Measurements from ENCODE around the gene SYNJ1.
"Not testable (repeated sequence)": the region's sequence is repeated elsewhere in the genome, so short reads cannot be mapped to it uniquely, and the experiment has no call there.

The SYNJ1 gene, protein sequence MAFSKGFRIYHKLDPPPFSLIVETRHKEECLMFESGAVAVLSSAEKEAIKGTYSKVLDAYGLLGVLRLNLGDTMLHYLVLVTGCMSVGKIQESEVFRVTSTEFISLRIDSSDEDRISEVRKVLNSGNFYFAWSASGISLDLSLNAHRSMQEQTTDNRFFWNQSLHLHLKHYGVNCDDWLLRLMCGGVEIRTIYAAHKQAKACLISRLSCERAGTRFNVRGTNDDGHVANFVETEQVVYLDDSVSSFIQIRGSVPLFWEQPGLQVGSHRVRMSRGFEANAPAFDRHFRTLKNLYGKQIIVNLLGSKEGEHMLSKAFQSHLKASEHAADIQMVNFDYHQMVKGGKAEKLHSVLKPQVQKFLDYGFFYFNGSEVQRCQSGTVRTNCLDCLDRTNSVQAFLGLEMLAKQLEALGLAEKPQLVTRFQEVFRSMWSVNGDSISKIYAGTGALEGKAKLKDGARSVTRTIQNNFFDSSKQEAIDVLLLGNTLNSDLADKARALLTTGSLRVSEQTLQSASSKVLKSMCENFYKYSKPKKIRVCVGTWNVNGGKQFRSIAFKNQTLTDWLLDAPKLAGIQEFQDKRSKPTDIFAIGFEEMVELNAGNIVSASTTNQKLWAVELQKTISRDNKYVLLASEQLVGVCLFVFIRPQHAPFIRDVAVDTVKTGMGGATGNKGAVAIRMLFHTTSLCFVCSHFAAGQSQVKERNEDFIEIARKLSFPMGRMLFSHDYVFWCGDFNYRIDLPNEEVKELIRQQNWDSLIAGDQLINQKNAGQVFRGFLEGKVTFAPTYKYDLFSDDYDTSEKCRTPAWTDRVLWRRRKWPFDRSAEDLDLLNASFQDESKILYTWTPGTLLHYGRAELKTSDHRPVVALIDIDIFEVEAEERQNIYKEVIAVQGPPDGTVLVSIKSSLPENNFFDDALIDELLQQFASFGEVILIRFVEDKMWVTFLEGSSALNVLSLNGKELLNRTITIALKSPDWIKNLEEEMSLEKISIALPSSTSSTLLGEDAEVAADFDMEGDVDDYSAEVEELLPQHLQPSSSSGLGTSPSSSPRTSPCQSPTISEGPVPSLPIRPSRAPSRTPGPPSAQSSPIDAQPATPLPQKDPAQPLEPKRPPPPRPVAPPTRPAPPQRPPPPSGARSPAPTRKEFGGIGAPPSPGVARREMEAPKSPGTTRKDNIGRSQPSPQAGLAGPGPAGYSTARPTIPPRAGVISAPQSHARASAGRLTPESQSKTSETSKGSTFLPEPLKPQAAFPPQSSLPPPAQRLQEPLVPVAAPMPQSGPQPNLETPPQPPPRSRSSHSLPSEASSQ (N-terminal part only)

DNA sequence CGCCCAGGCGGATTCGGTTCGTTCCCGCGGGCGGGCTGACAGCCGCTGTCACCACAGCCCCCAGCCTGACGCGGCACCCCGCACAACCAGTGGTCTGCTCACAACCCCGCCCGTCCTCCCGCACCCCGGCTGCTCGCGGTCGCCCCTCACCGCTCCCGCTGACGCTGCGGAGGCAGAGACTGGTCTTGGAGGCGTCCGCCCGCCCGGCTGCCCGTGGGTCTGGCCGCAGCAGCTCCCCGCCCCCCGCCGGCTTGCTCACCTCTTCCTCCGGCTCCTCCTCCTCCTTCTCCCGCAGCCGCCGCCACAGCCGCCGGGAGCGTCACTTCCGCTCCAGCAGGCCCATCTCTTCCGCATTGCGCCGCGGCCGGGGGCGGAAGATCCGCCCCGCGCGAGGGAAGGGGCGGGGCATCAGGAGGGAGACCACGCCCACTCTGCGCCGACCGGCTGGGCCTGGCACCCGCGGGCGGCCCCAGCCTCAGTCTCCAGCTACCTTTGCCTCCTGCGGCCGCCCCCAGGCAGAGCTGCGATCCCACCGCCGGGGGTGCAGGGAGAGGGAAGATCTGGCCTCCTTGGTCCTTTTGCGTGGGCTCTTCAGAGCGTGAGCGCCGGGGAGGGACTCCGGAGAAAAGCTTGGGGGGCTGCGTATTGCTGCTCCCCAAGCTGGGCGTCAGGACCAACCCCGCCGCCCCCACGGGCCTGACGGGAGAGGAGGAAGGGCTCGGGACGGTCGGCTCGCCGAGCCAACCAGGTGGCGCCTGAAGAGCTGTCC is at the start of gene SYNJ1:
SYNJ1 (minus strand) TSS at position 327 of the 769 bp plus-strand sequence. CDS start 1,118 bp downstream, outside the sequence.
- DNase-seq (ENCODE audit: low read depth in 2 of 2), result peak; percentile 89 to 90

DNA sequence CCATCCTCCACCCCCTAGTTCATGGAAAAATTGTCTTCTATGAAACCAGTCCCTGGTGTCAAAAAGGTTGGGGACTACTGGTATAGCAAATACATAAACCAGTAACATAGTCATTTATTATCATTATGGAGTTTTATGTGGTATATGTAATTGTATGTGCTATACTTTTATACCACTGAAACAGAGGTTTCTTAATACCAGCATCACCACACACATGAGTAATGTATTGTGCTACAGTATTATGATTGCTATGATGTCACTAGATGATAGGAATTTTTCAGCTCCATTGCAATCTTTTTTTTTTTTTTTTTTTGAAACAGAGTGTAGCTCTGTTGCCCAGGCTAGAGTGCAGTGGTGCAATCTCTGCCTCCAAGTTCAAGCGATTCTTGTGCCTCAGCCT is 49.5 kb upstream of the SYNJ1 start:
- DNase-seq (ENCODE audit: low read depth in 2 of 2), result no peak

DNA sequence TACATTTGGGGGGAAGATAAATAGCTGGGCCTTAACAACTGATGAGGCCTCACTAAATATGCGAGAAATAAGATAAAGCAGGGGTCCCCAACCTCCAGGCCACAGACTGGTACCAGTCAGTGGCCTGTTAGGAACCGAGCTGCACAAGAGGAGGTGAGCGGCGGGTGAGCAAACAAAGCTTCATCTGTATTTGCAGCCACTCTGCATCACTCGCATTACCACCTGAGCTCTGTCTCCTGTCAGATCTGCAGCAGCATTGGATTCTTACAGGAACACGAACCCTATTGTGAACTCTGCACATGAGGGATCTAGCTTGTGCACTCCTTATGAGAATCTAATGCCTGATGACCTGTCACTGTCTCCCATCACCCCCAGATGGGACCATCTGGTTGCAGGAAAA is 48.9 kb upstream of the SYNJ1 start:
- no peak for DNase-seq (ENCODE audit: low read depth in 2 of 2)

DNA sequence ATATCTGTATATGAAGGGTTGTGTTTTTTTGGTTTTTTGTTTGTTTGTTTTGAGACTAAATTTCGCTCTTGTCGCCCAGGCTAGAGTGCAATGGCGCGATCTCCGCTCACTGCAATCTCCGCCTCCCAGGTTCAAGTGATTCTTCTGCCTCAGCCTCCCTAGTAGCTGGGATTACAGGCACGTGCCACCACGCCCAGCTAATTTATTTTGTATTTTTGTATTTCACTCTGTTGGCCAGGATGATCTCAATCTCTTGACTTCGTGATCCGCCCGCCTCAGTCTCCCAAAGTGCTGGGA is 45.2 kb upstream of the SYNJ1 start:
- not testable (repeated sequence) for DNase-seq (ENCODE audit: low read depth in 2 of 2)

DNA sequence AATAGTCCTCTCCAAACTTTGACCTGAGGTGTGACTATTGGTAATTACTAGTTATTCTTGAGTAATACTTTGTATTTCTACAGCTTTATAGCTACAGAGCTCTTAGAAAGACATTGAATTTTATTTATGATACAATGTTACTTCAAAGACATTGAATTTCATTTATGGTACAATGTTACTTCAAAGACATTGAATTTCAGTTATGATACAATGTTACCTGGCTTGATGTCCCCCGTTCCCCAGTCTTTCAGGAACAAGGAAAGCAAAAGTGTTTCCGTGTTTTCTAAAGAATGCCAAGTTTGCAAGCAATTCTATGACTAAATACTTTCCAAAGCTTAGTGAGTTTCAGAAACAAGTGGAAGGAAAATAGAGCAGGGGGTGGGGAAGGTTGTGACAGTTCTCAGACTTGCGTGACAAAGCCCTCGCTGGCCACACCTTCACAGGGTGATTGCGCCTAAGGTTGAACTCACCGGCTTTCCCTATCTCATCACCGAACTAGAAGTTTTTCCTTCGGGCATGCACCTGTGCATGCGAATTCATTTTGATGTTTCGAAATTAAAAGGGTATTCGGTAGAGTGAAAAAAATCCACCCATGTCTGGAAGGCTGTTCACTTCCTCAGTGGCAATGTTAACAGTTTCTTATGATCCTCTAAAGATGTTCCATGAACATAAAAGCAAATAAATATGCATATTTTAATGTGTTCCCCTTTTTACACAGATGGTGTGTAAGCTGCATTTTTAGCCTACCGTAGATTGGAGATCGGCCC is 44.7 kb upstream of the SYNJ1 start:
- peak; percentile 53 to 61 for DNase-seq (ENCODE audit: low read depth in 2 of 2)

DNA sequence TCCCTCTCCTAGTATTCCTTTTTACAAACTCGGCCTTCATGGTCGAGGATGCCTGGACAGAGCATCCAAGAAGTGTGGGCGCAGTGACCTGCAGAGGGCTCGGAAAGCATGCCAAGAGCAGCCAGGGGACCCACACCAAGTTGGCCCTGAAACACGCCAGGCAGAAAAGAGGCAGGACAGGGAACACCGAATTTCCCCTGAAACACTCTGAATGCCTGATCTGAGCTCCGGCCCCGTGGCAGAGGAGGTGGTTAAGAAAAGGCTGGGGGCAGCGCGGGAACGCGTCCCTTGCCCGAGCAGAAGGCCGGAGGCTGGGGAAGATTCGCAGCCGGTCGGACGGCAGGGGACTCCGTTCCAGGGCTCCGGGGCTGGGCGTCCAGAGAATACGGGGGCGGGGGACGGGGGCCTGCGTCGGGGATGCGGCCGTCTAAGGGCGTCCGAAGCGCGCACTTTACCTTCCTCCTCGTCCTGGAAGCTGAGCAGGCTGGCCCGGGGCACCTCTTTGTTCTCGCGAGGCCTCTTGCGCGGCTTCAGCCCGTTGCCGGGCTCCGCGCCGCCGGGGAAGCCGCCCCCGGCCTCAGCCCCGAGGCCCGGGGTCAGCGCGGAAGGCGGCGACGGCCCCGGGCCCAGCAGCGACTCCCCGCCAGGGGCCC is 43.2 kb upstream of the SYNJ1 start:
- peak; percentile 11 to 15 for DNase-seq (ENCODE audit: low read depth in 2 of 2)

DNA sequence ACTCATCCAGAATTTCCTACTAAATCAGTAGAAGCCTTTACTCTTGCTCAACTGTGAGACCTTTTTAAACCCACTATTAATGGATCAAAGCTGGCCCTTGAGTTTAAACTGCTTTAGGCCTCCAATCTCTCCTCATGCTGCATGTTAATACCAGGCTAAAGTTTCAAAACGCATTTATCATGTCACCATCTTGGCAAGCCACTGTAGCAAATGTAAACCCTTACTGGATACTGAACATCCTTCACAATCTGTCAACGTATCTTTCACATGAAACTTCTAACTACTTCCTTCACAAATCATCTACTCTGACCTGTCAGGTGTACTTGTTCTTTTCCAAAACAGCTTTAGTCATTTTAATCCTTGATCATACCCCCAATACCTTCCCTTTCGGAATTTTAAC is 40.7 kb upstream of the SYNJ1 start:
- DNase-seq (ENCODE audit: low read depth in 2 of 2), result no peak

DNA sequence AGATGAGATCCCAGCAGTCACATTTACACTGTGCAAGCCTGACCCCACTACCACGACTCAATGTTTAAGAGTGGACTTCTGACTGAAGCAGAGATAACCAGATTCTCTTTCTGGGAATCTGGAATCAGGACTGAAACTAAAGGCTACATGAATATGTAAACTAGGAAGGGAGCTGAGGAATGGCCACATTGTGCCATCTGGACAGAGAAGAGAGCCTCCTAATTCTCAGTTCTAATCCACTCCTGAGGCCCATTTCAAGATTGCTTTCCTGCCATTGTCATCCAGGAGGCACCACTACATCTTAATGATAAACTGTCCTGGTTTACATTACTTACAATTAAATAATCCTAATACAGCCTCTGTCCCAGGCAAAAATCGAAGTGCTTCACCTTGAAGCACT is 37.2 kb upstream of the SYNJ1 start:
- DNase-seq (ENCODE audit: low read depth in 2 of 2), result no peak

DNA sequence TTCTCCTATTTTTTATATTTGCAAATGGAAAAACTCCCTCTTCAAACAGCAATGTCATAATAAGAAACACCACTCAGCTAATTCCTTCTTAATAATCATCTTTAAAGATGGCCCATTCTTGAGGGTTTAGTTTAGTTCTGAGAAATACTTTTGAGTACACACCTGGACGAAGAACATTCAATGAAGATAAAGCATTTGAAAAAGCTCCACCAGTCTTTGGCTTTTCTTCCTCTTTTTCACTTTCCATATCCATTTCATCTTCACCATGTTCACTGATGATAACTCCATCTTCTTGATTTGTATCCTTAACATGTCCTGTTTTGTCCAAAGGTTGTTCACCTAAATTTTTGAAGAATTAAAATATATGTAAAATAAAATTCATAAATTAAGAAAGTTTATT is 36.4 kb upstream of the SYNJ1 start:
- DNase-seq (ENCODE audit: low read depth in 2 of 2), result no peak

DNA sequence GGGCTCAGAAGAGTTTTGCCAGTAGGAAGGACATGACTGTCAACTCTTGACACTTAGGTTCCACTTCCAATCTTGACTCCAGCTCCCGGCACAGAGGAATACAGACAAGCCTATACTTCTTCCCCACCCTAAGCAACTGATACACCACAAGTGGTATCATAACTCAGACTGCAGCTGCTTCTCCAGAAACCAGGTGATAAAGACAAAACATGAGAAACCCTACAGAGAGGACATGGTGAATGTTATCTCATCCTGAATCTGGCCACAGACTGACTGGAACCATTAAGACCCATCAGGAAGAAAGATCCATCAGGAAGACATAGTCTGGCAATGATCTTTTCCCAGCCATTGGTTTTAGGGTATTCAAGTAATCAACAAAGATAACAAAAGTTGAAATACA is 30.0 kb upstream of the SYNJ1 start:
- no peak for DNase-seq (ENCODE audit: low read depth in 2 of 2)

DNA sequence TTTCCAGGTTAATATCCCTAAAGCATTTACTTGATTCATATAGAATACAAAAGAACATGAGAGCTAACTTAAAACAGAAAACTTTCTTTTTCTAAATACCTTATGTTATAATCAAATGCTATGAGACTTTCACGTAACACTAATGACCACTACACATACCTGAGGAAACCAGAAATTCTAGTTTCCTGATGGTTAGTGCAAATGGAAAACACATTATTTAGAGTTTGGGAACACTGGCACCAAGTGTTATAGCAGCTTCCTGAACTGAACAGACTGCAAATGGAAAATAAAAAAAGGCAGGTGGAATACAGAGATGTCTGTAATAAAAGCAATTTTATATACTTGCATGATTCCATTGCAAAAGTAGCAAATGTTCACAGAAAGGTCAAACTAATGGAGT is 28.3 kb upstream of the SYNJ1 start:
- no peak for DNase-seq (ENCODE audit: low read depth in 2 of 2)

DNA sequence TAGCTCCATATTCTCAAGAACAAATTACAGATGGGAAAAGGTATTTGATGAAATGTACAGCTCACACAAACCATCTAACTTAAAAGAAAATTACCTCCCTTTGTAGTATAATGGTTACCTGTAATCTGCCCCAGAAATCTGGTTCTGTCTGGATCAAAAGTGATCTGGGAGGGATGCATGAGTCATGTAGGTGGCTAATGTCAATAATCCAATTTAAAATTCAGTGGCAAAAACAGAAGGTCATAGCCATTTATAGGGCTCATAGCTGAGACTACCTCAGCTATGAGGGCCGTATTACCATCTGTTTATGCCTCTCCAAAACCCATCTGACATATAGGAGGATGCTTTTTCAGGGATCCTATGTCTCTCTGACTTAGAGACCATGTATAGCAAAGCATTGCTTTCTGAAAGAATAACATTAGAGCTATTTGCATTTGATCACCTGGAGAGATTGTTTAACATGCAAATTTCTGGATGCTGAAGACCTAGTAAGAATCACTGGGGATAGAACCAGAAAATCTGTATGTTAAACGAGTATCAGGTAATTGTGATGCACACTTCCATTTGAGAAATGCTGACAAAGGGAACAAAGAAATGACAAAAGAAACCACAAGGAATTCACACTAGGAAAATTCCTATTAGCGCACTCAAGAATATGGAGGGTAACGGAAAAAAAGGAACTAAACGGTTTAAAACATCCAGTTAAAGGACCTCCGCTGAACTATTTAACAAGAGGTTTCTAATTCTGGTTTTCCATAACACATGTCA is 26.2 kb upstream of the SYNJ1 start:
- DNase-seq (ENCODE audit: low read depth in 2 of 2), result no peak

DNA sequence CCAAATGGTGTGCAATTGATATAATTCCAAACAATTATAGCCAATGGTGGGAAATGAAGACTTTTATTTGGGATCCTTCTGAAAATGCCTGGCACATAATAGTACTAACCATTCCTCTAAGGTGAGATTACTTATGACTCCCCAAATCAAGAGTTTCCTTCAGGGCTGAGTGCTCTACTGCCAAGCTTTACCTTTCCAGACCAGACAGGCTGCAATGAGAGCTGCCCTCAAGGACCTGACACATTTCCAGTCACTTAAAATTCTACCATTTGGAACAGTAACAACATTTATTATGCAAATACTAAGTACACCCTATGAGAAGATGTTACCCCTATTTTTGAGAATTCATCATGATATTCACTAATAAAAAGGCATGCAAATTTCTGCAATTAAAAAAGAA is 22.6 kb upstream of the SYNJ1 start:
- no peak for DNase-seq (ENCODE audit: low read depth in 2 of 2)

DNA sequence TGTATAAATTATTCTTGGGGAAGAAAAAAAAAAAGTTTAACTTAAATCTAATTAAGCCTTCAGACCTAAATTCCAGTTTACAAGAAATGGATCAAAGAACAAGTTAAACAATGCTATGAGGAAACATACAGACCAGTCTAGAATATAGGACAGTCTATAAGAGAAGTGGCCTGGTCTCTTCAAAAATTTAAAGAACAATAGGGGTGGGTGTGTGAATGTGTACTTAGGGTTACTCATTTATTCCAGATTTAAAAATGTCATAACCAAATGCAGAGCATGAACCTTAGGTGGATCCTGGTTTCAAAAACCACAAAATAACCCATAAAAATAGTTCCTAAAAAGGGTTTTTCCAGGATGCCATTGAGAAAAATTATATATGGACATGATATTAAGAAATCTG is 21.8 kb upstream of the SYNJ1 start:
- no peak for DNase-seq (ENCODE audit: low read depth in 2 of 2)

DNA sequence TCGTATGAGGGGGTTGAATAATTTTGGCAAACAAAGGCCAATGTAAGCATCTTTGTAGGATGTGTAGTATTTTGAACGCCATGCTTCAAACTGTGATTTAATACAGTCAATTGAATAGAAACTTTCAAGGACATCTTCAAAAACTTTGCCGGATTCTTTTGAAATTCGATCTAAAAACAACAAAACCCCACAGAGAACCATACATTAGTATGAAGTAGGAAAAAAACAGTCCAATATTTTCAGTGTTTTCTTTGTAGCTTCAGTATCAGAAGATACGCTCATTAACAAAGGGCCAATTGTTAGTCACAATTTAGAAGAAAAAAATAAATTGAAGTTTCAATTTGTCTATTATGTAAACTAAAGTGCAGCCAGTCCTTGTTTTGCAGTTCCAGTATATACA is 20.7 kb upstream of the SYNJ1 start:
- no peak for DNase-seq (ENCODE audit: low read depth in 2 of 2)

DNA sequence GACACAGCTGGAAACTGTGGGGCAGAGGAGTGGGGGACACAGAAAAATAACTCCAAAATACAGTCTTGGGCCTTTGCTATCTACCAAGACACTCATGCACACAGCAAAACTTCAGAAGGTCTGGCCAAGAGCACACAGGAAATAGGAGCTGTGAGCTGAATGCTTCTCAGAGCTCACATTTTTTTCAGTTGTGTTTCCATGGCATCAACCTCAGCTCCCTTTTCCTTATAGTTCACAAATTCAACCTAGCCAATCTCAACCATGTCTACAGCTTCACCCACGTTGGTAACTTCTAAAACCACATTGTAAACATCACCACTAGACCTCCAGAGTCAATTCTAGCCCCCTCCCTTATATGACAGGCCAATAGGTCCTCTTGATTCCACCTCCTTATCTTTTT is 19.6 kb upstream of the SYNJ1 start:
- no peak for DNase-seq (ENCODE audit: low read depth in 2 of 2)

DNA sequence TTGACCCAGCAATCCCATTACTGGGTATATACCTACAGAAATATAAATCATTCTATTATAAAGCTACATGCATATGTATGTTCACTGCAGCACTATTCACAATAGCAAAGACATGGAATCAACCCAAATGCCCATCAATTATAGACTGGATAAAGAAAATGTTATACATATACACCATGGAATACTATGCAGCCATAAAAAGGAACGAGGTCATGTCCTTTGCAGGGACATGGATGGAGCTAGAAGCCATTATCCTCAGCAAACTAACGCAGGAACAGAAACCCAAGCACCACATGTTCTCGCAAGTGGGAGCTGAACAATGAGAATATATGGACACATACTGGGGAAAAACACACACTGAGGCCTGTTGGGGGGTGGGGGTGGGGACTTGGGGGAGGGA is 18.9 kb upstream of the SYNJ1 start:
- not testable (repeated sequence) for DNase-seq (ENCODE audit: low read depth in 2 of 2)

DNA sequence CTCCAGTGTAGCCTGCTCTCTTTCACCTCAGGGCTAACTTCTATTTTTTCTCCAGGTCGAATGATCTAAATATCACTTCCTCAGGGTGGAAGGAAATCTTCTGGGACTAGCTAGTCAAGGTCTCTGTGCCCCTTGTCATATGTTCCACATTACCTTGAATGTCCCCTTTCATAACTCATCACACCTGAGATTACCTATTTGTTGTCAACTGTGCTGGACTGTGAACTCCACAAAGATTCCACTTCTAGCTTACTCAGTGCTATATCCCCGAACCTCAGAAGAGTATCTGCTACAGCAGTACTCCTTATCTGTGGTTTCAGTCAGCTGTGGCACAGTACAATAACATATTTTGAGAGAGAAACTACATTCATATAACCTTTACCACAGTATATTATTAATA is 14.6 kb upstream of the SYNJ1 start:
- DNase-seq (ENCODE audit: low read depth in 2 of 2), result no peak

DNA sequence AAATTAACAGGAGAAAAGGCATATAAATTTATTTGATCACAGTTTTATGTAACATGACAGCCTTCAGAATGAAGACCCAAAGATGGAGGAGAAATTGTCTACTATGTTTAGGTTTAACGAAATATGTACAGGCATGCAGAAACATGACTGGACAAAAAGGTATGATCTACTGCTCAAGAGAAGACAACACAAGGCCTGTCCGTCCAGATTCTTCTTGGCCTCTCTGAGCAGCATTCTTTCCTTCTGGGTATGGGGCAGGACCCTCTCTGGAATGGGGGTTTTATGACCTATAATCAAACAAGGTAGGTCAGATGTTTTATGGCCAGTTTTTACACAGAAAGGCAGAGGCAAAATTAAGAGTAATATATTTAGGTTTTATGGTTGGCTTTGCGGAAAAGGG is 13.5 kb upstream of the SYNJ1 start:
- DNase-seq (ENCODE audit: low read depth in 2 of 2), result no peak

Measured in activated CD4-positive, alpha-beta T cell treated with anti-CD3 and anti-CD28 coated beads for 24 hours (primary cell).